Natural killer cell treated with Interleukin-12 subunit alpha and Interleukin-12 subunit beta and Interleukin-15 and Interleukin-18, amount 100 ng/mL, for 72 hours (primary cell): ENCODE measurements around the gene RYR3. TPM values are rescaled to one million over a fixed set of nuclear protein-coding genes. Genes with fewer than 3 reads are reported as not detected.

Experiments used
- ATAC-seq, 2 donors: fragments of 150-1000 bp; cut with Tn5 transposase in 1 of 2; sonication (Bioruptor Pico), chemical (Tn5 transposase) in 1 of 2; 2 replicates each; pipeline ENCODE4 v1.10.0; 2021
- DNase-seq: peaks from one replicate; pipeline ENCODE4 v3.0.0; 2022; ENCODE audit warnings: low spot score
- H3K27ac Mint-ChIP-seq, 2 donors: 1 replicate in 1 of 2; 2 replicates in 1 of 2; pipeline ENCODE4 v1.8.0; 2022; ENCODE audit warnings: mixed read lengths in 2 of 2, mild to moderate bottlenecking in 1 of 2, moderate library complexity in 1 of 2
- H3K27me3 Mint-ChIP-seq, 2 donors: 1 replicate in 1 of 2; 2 replicates in 1 of 2; pipeline ENCODE4 v1.8.0; 2022; ENCODE audit warnings: mixed read lengths in 2 of 2
- H3K36me3 Mint-ChIP-seq: one replicate; pipeline ENCODE4 v1.8.0; 2022; ENCODE audit warnings: mixed read lengths
- H3K4me1 Mint-ChIP-seq, 2 donors: 1 replicate in 1 of 2; 2 replicates in 1 of 2; pipeline ENCODE4 v1.8.0; 2022; ENCODE audit warnings: low read depth in 2 of 2, mixed read lengths in 2 of 2, mild to moderate bottlenecking in 1 of 2
- H3K4me3 Mint-ChIP-seq: one replicate; pipeline ENCODE4 v1.8.0; 2022; ENCODE audit warnings: mixed read lengths
- H3K9me3 Mint-ChIP-seq: 2 replicates; pipeline ENCODE4 v1.8.0; 2022; ENCODE audit warnings: mixed read lengths
- total RNA-seq, 2 donors: library from RNA; stranded (reverse); gene quantifications; one replicate each; pipeline ENCODE4 v1.2.3, GENCODE V29; 2022

The RYR3 gene
- total RNA-seq, 2 donors from 2014 or later = not detected

- Mint-ChIP-seq H3K4me3 (no peak overlapping the region), H3K4me1 (peaks cover 0 to 8% of the 10 kb centered on the region in 2 donors), H3K9me3 (no peaks in the 10 kb centered on the region), H3K27me3 (peaks cover 0 to 4% of the 10 kb centered on the region in 2 donors), H3K36me3 (no peaks in the 10 kb centered on the region), H3K27ac (no peak overlapping the region)
- no peak for ATAC-seq
- no peak for DNase-seq
Observed at GRCh38 chr15:33735637-33736247, 425.0 kb downstream of the RYR3 start.

- no peaks in the 10 kb centered on the region for H3K4me1 Mint-ChIP-seq
- no peak overlapping the region for H3K27ac Mint-ChIP-seq
- DNase-seq (no peak), ATAC-seq (no peak)
- H3K4me3 Mint-ChIP-seq = no peak overlapping the region
- H3K27me3 Mint-ChIP-seq = peaks cover 0 to 7% of the 10 kb centered on the region in 2 donors
- H3K9me3 Mint-ChIP-seq = no peaks in the 10 kb centered on the region
- no peaks in the 10 kb centered on the region for H3K36me3 Mint-ChIP-seq
Observed at GRCh38 chr15:33737687-33738601, 427.2 kb downstream of the RYR3 start.

GRCh38 chr15:33738941-33739664 lies 428.3 kb downstream of the RYR3 start:
- ATAC-seq = no peak

DNA sequence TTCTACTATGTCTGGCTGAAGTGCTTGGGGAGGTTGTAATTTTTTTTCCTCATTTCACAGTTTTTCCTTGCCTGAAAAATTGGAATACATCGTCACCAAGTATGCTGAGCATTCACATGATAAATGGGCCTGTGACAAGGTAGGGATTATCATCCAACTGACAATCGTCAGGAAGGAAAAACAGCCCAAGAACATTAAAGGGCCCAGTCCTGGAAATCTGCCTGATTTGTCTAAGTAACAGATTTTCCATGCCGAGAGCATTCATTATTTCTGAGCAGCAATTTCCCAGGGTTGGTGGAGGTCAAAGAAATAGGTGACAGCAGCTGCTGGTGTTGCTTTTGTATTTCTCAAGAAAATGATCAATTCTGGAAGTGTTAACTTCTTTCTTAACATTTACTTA lies 431.5 kb downstream of the RYR3 start:
- H3K9me3 Mint-ChIP-seq = no peaks in the 10 kb centered on the region
- H3K36me3 Mint-ChIP-seq = no peaks in the 10 kb centered on the region
- H3K4me1 Mint-ChIP-seq = no peaks in the 10 kb centered on the region
- ATAC-seq (no peak), DNase-seq (no peak)
- H3K27ac Mint-ChIP-seq = no peak overlapping the region
- H3K27me3 Mint-ChIP-seq = peaks cover 4 to 19% of the 10 kb centered on the region in 2 donors
- H3K4me3 Mint-ChIP-seq = no peak overlapping the region

More at GRCh38 chr15:33738941-33739664, 428.3 kb downstream of the RYR3 start:
- no peaks in the 10 kb centered on the region for H3K9me3 Mint-ChIP-seq
- no peak overlapping the region for H3K4me3 Mint-ChIP-seq
- H3K27me3 Mint-ChIP-seq = peaks cover 4 to 12% of the 10 kb centered on the region in 2 donors
- no peaks in the 10 kb centered on the region for H3K36me3 Mint-ChIP-seq
- H3K27ac Mint-ChIP-seq = no peak overlapping the region
- DNase-seq = no peak
- no peaks in the 10 kb centered on the region for H3K4me1 Mint-ChIP-seq

DNA sequence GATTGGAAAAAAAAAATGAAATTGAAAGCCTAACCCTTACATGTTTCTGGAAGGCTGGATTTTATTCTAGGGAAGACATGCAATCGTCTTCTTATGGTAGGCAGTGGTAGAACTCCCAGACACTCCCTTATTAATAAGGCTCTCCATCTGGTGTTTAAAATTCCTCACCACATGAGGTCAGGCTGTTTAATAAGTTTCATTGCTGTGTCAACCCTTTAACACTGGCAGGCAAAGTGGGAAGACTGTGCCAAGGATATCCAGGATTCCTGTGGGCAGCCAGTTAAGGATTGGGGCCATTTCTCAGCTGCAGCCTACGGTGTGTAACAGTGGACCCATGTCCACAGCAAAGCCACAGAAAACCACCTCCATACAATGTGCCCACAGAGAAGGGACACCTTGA lies 432.0 kb downstream of the RYR3 start:
- H3K4me3 Mint-ChIP-seq = no peak overlapping the region
- H3K27ac Mint-ChIP-seq = no peak overlapping the region
- ATAC-seq (no peak), DNase-seq (no peak)
- no peaks in the 10 kb centered on the region for H3K9me3 Mint-ChIP-seq
- no peaks in the 10 kb centered on the region for H3K4me1 Mint-ChIP-seq
- no peaks in the 10 kb centered on the region for H3K36me3 Mint-ChIP-seq
- peaks cover 4 to 19% of the 10 kb centered on the region in 2 donors for H3K27me3 Mint-ChIP-seq

- DNase-seq = no peak
Observed at GRCh38 chr15:33746203-33746602, 435.4 kb downstream of the RYR3 start.

DNA sequence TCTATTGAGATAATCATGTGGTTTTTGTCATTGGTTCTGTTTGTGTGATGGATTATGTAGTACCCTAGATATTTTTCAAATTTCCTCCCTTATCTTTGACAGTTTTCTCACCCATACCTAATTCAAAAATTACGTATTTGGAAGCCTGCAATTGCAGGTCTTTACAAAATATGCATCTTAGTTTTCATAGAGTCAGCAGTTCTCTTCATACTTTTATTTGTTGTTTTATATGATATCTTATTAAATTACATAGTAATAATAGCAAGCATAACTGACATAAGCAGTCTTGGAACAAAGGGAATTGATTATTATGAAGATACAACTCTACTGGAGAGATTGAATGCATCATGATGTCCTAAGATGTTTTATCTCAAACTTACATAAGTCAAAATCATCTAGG lies 442.2 kb downstream of the RYR3 start:
- peaks cover 7 to 23% of the 10 kb centered on the region in 2 donors for H3K27me3 Mint-ChIP-seq
- no peaks in the 10 kb centered on the region for H3K9me3 Mint-ChIP-seq
- no peaks in the 10 kb centered on the region for H3K4me1 Mint-ChIP-seq
- no peak overlapping the region for H3K4me3 Mint-ChIP-seq
- no peak for ATAC-seq
- no peak for DNase-seq
- no peak overlapping the region for H3K27ac Mint-ChIP-seq
- no peaks in the 10 kb centered on the region for H3K36me3 Mint-ChIP-seq

More at GRCh38 chr15:33746203-33746602, 435.4 kb downstream of the RYR3 start:
- H3K4me3 Mint-ChIP-seq = no peak overlapping the region
- no peaks in the 10 kb centered on the region for H3K36me3 Mint-ChIP-seq
- no peaks in the 10 kb centered on the region for H3K9me3 Mint-ChIP-seq
- H3K27me3 Mint-ChIP-seq = peaks cover 6 to 19% of the 10 kb centered on the region in 2 donors
- no peaks in the 10 kb centered on the region for H3K4me1 Mint-ChIP-seq
- no peak overlapping the region for H3K27ac Mint-ChIP-seq
- no peak for ATAC-seq

DNA sequence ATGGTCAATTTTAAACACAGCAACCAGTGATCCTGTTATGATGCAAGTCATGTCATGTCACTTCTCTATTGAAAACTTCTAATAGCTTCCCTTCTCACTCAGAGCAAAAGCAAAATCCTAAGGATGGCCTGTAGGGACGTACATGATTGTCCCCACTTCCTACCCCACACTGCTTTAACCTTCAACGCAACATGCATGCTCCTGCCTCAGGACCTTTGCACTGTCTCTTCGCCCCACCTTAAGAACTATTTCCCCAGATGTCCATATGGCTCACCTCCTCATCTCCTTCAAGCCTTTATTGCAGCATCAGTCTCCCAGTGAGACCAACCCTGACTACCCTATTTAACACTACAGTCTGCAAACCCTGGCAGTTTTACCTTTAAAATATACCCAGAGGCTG lies 443.5 kb downstream of the RYR3 start:
- no peak for DNase-seq
- ATAC-seq = no peak

GRCh38 chr15:33756961-33757360 lies 446.2 kb downstream of the RYR3 start:
- Mint-ChIP-seq H3K27me3 (peaks cover 19 to 44% of the 10 kb centered on the region in 2 donors), H3K4me1 (no peaks in the 10 kb centered on the region), H3K36me3 (no peaks in the 10 kb centered on the region), H3K4me3 (no peak overlapping the region), H3K9me3 (no peaks in the 10 kb centered on the region), H3K27ac (no peak overlapping the region)
- no peak for DNase-seq
- ATAC-seq = no peak

More for the DNA sequence above, 443.5 kb downstream of the RYR3 start:
- Mint-ChIP-seq H3K36me3 (no peaks in the 10 kb centered on the region), H3K4me3 (no peak overlapping the region), H3K9me3 (no peaks in the 10 kb centered on the region), H3K27ac (no peak overlapping the region), H3K27me3 (peaks cover 8 to 26% of the 10 kb centered on the region in 2 donors), H3K4me1 (no peaks in the 10 kb centered on the region)

- Mint-ChIP-seq H3K27me3 (peaks cover 19 to 47% of the 10 kb centered on the region in 2 donors), H3K9me3 (no peaks in the 10 kb centered on the region), H3K4me3 (no peak overlapping the region), H3K4me1 (no peaks in the 10 kb centered on the region), H3K27ac (no peak overlapping the region), H3K36me3 (no peaks in the 10 kb centered on the region)
- DNase-seq (no peak), ATAC-seq (no peak)
Observed at GRCh38 chr15:33757516-33758232, 446.9 kb downstream of the RYR3 start.

DNA sequence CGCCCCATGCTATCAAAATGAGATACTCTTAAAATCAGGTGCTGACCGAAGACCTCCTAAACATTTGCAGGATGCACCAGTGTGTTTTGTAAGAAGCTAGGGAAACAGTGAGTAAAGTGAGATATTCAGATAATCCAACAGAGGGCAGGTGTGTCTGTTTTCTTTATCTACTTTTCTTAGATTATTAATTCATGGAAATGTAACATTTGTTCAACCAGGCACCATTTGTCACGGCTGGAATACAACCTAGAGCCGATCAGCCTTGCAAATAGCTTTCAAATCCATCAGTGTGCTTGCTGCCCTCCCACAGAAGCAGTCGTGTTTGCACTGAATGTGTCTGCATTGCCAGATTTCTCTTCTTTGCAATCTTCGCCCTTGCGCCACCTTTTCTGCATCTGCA lies 455.6 kb downstream of the RYR3 start:
- ATAC-seq = no peak
- Mint-ChIP-seq H3K4me3 (no peak overlapping the region), H3K36me3 (no peaks in the 10 kb centered on the region), H3K27me3 (peaks cover 4 to 22% of the 10 kb centered on the region in 2 donors), H3K27ac (no peak overlapping the region), H3K9me3 (no peaks in the 10 kb centered on the region), H3K4me1 (no peaks in the 10 kb centered on the region)
- DNase-seq = no peak

GRCh38 chr15:33768670-33769190 lies 458.0 kb downstream of the RYR3 start:
- H3K27ac Mint-ChIP-seq = no peak overlapping the region
- H3K27me3 Mint-ChIP-seq = peaks cover 2 to 10% of the 10 kb centered on the region in 2 donors
- DNase-seq (no peak), ATAC-seq (no peak)
- H3K4me3 Mint-ChIP-seq = no peak overlapping the region
- no peaks in the 10 kb centered on the region for H3K36me3 Mint-ChIP-seq
- no peaks in the 10 kb centered on the region for H3K4me1 Mint-ChIP-seq
- no peaks in the 10 kb centered on the region for H3K9me3 Mint-ChIP-seq

GRCh38 chr15:33773969-33774368 lies 463.2 kb downstream of the RYR3 start:
- H3K4me1 Mint-ChIP-seq = no peaks in the 10 kb centered on the region
- ATAC-seq = no peak
- DNase-seq = no peak
- no peaks in the 10 kb centered on the region for H3K36me3 Mint-ChIP-seq
- H3K27me3 Mint-ChIP-seq = peaks cover 7 to 38% of the 10 kb centered on the region in 2 donors
- no peak overlapping the region for H3K4me3 Mint-ChIP-seq
- H3K27ac Mint-ChIP-seq = no peak overlapping the region
- no peaks in the 10 kb centered on the region for H3K9me3 Mint-ChIP-seq
